Measurements from ENCODE around the gene TMEM119.

Gene TMEM119

DNA sequence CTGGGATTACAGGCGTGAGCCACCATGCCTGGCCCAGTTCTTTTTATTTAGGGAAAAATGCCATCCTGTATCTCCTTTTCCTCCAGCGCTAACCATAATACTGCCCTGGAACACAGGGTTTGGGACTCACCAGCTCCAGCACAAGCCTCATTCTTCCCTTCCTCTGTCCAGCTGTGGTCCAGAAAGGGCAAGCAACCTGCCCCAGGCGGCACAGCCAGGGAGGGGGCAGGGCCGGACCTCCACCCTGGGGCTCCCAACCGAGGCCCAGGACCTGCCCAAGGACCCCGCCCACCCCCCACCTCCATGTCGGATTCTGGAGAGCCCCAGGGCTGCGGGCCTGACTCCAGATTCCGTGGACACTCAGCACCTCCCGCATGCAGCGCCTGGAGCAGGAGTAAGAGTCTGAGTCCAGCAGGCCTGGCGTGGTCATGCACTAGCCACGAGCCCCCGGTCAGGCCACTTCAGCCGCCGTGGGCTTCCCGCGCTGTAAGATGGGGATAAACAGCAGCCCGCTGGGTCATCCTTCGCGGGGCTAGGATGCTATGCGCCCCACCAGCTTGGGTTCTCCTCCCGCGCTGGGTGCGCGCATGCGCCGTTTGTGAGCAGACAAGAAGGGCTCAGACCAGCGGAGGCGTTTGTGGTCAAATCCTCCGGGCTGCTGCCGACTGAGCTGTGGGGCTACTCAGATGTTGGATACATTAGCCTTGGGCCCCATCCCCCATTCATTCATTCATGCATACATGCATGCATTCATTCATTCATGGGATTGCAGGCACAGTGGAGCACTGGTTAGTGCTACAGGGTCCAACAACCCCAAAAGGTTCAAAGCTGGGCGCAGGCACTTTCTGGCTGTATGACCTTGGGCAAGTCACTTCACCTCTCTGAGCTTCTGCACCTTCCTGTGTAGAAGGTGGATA is 16.3 kb downstream of the TMEM119 start:
- Mint-ChIP-seq H3K27me3 (ENCODE audit: low read depth) (no peaks in the 10 kb centered on the region), H3K27ac (peak overlapping the region in 1 of 3 experiments; percentile 96), H3K9me3 (no peaks in the 10 kb centered on the region), H3K36me3 (ENCODE audit: low read depth) (no peaks in the 10 kb centered on the region), H3K4me1 (peaks cover 64% of the 10 kb centered on the region), H3K4me3 (no peak overlapping the region)
- TF ChIP-seq, protein P1, sequence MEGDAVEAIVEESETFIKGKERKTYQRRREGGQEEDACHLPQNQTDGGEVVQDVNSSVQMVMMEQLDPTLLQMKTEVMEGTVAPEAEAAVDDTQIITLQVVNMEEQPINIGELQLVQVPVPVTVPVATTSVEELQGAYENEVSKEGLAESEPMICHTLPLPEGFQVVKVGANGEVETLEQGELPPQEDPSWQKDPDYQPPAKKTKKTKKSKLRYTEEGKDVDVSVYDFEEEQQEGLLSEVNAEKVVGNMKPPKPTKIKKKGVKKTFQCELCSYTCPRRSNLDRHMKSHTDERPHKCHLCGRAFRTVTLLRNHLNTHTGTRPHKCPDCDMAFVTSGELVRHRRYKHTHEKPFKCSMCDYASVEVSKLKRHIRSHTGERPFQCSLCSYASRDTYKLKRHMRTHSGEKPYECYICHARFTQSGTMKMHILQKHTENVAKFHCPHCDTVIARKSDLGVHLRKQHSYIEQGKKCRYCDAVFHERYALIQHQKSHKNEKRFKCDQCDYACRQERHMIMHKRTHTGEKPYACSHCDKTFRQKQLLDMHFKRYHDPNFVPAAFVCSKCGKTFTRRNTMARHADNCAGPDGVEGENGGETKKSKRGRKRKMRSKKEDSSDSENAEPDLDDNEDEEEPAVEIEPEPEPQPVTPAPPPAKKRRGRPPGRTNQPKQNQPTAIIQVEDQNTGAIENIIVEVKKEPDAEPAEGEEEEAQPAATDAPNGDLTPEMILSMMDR (IDR thresholded peaks at IDR 0.05; ENCODE audit: unreplicated experiment in 3 of 3): no peak

DNA sequence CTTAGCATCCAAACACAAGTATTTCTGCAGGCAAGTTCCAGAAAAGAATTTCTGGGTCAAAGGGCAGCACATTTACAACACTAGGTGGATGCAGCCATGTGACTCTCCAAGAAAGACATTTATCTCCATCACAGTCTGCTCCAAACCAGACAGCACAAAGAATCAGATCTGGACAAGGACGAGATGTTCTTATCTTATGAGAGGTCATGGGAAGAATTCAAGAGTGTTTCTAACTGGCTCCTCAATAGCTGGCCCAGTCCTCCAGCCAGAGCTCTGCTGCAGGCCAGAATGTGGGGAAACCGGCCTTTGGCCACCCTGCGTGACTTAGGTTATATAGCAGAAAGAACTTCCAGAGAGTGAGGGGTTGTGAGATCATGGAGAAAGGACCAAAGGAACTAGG is 17.4 kb downstream of the TMEM119 start:
- Mint-ChIP-seq H3K4me1 (peaks cover 65% of the 10 kb centered on the region), H3K27ac (peak overlapping the region; percentile 67 to 96 (median 90)), H3K27me3 (ENCODE audit: low read depth) (no peaks in the 10 kb centered on the region), H3K36me3 (ENCODE audit: low read depth) (no peaks in the 10 kb centered on the region), H3K9me3 (no peaks in the 10 kb centered on the region), H3K4me3 (peak overlapping the region in 1 of 3 experiments; percentile 44)
- TF ChIP-seq, protein P1 (IDR thresholded peaks at IDR 0.05; ENCODE audit: unreplicated experiment in 3 of 3): no peak

DNA sequence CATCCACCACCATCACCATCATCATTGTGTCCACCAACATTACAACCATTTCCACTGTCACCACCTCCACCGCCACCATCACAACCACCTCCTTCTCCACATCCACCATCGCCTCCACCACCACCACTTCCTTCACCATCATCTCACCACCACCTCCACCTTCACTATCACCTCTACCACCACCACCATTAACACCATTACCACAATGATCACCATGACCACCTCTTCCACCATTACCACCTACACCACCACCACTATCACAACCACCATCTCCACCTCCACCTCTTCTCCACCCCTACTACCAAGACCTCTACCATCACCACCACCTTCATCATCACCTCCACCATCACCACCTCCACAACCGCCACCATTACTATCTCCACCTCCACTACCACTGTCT is 19.1 kb downstream of the TMEM119 start:
- Mint-ChIP-seq H3K4me1 (peaks cover 55% of the 10 kb centered on the region), H3K4me3 (peak overlapping the region in 1 of 3 experiments; percentile 22), H3K27ac (peak overlapping the region; percentile 88 to 96 (median 90)), H3K27me3 (ENCODE audit: low read depth) (peaks cover 4% of the 10 kb centered on the region), H3K9me3 (no peaks in the 10 kb centered on the region), H3K36me3 (ENCODE audit: low read depth) (no peaks in the 10 kb centered on the region)
- TF ChIP-seq, protein P1 (IDR thresholded peaks at IDR 0.05; ENCODE audit: unreplicated experiment in 3 of 3): no peak

DNA sequence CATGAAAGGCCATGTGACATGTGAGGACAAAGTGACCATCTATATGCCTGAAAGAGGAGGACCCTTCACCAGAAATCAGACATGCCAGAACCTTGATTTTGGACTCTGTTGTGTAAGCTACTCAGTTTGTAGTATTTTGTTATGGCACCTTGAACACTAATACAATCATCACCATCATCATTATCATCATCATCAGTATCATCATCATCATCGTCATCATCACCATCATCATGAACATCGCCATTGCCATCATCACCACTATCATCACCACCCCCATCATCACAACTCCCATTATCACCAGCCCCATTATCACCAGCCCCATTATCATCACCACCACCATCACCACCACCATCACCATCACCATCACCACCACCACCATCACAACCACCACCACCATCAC is 19.6 kb downstream of the TMEM119 start:
- TF ChIP-seq, protein P1 (IDR thresholded peaks at IDR 0.05; ENCODE audit: unreplicated experiment in 3 of 3): no peak
- Mint-ChIP-seq H3K9me3 (no peaks in the 10 kb centered on the region), H3K4me1 (peaks cover 51% of the 10 kb centered on the region), H3K36me3 (ENCODE audit: low read depth) (no peaks in the 10 kb centered on the region), H3K27me3 (ENCODE audit: low read depth) (peaks cover 4% of the 10 kb centered on the region), H3K27ac (peak overlapping the region; percentile 88 to 96 (median 90)), H3K4me3 (no peak overlapping the region)

DNA sequence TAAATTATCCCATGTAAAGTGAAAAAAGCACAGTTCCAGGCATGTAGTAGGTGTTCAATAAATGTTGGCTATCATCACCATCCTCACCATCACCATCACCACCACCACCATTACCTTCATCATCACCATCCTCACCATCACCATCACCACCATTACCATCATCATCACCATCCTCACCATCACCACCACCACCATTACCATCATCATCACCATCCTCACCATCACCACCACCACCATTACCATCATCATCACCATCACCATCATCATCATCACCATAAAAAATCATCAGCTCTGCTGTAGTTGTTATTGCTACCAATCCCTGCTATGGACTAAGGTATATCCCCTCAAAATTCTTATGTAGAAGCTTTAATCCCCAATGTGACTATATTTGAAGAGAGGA is 20.4 kb downstream of the TMEM119 start:
- Mint-ChIP-seq H3K27ac (peak overlapping the region in 1 of 3 experiments; percentile 12), H3K4me3 (no peak overlapping the region), H3K27me3 (ENCODE audit: low read depth) (peaks cover 4% of the 10 kb centered on the region), H3K4me1 (peaks cover 48% of the 10 kb centered on the region), H3K9me3 (no peaks in the 10 kb centered on the region), H3K36me3 (ENCODE audit: low read depth) (no peaks in the 10 kb centered on the region)
- TF ChIP-seq, protein P1 (IDR thresholded peaks at IDR 0.05; ENCODE audit: unreplicated experiment in 3 of 3): no peak

Data from nephron (organoid).